Endodermal cell (in vitro differentiated cells): ENCODE results near the gene RASL11B. TPM values are rescaled to one million over a fixed set of nuclear protein-coding genes. Genes with fewer than 3 reads are reported as not detected.
A peak's percentile ranks its signal among the peaks of the same experiment; 100 is the strongest.
"Not testable (repeated sequence)": the region's sequence is repeated elsewhere in the genome, so short reads cannot be mapped to it uniquely, and the experiment has no call there.

Experiments
- DNase-seq: peaks from one replicate; pipeline ENCODE4 v3.0.0-alpha.2; 2017
- H3K27ac ChIP-seq: 2 replicates; pipeline ENCODE4 v1.5.1; 2013; ENCODE audit warnings: mild to moderate bottlenecking, low read depth, low read length, moderate library complexity
- H3K27me3 ChIP-seq: 2 replicates; pipeline ENCODE4 v1.6.1; 2013; ENCODE audit warnings: mild to moderate bottlenecking, low read length, moderate library complexity; ENCODE audit not compliant: insufficient read depth, control insufficient read depth, poor library complexity, severe bottlenecking
- H3K36me3 ChIP-seq: 2 replicates; pipeline ENCODE4 v1.7.0; 2013; ENCODE audit warnings: mild to moderate bottlenecking, low read length, moderate library complexity; ENCODE audit not compliant: control insufficient read depth, insufficient read depth
- H3K4me1 ChIP-seq: one replicate; pipeline ENCODE4 v1.7.0; 2013; ENCODE audit warnings: low read length; ENCODE audit not compliant: control insufficient read depth, insufficient read depth
- H3K4me3 ChIP-seq: 2 replicates; pipeline ENCODE4 v1.5.1; 2013; ENCODE audit warnings: mild to moderate bottlenecking, low read length, moderate library complexity
- H3K9ac ChIP-seq: 2 replicates; pipeline ENCODE4 v1.6.1; 2013; ENCODE audit warnings: mild to moderate bottlenecking, low read length, moderate library complexity; ENCODE audit not compliant: poor library complexity, severe bottlenecking; ENCODE audit errors: extremely low read depth
- H3K9me3 ChIP-seq: 2 replicates; pipeline ENCODE4 v1.6.1; 2013; ENCODE audit warnings: mild to moderate bottlenecking, low read length, moderate library complexity; ENCODE audit not compliant: control insufficient read depth
- H3K27ac Mint-ChIP-seq: 2 replicates; pipeline ENCODE4 v1.8.0; 2020; ENCODE audit warnings: mixed read lengths
- H3K27me3 Mint-ChIP-seq: 2 replicates; pipeline ENCODE4 v1.8.0; 2021; ENCODE audit warnings: mild to moderate bottlenecking, mixed read lengths; ENCODE audit not compliant: insufficient read depth
- H3K36me3 Mint-ChIP-seq: 2 replicates; pipeline ENCODE4 v1.8.0; 2020; ENCODE audit warnings: low read depth, mixed read lengths
- H3K4me1 Mint-ChIP-seq: 2 replicates; pipeline ENCODE4 v1.8.0; 2020; ENCODE audit warnings: mixed read lengths
- H3K4me3 Mint-ChIP-seq: 2 replicates; pipeline ENCODE4 v1.8.0; 2020; ENCODE audit warnings: mild to moderate bottlenecking, moderate library complexity, mixed read lengths
- H3K9me3 Mint-ChIP-seq: 2 replicates; pipeline ENCODE4 v1.8.0; 2020; ENCODE audit warnings: mild to moderate bottlenecking, mixed read lengths
- WGBS, 2 experiments: methylation state at CpG; one replicate each; pipeline versions ENCODE4 v1.1.5 to v1.1.7; 2013; ENCODE audit warnings: missing lambda C conversion rate in 2 of 2, mixed read lengths in 1 of 2; ENCODE audit not compliant: insufficient coverage in 1 of 2, insufficient read length in 1 of 2; 5-methylcytosine and 5-hydroxymethylcytosine counted together
- total RNA-seq, 2 donors: library from RNA; stranded (reverse); fragmentation: NEBNext Ultra II Directional in 1 of 2; extraction: Animal tissue kit (Norgen Biotek cat#: 25700) in 1 of 2; gene quantifications; 2 replicates in 1 of 2; 3 replicates in 1 of 2; pipeline ENCODE4 v1.2.1, GENCODE V29; 2021
- TF ChIP-seq, protein P1 (sequence below): fragments of 200-600 bp; sonication (generic); conservative IDR thresholded peaks from 2 replicates; pipeline ENCODE4 v1.5.0; 2021; ENCODE audit warnings: antibody characterized with exemption, mild to moderate bottlenecking

RASL11B gene
- total RNA-seq, 2 donors from 2014 or later, result 7.0 to 12.7 TPM

DNA sequence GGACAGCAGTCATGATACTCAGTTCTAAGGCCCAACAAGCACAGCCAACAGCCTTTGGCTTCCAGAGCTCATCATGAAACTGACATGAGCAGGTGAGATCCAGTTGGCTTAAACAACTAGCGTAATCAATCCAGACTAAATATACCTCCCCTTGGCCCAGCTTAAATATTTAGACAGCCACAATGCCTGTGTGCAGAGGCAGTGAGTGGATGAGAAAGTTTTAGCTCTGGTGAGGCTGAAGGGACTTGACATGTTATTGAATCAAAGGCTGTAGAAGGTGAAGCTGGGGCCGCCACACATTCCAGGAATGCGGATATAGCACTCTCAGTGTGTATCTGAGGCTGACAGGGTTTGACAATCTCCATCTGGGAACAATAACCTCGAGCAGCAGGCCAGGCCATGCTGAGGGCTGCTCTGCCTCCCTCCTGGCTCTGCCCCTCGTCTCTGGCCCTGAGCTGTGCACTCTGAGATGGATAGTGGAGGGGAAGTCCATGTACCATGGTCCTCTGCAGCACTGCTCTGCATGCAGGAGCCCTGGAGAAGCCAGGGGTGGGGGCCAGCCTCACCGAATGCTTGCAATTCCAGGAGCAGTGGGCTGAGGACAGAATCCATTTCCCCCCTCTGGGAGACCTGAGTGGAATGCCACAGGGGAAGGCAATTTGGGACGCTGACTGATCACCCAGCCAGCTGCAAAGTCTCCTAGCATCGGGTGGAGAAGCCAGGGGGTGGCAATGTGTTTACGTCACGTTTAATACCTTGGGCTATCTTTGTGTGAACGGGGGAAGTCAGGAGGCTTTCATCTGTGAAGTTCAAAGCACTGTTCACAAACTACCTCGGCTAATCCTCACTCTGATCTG, 37.3 kb upstream of the RASL11B start:
- no peaks in the 10 kb centered on the region for H3K36me3 ChIP-seq
- DNase-seq, result no peak
- H3K4me3 ChIP-seq, result no peak overlapping the region
- H3K4me3 Mint-ChIP-seq, result no peak overlapping the region
- H3K9me3 Mint-ChIP-seq, result peaks cover 2% of the 10 kb centered on the region
- WGBS, 2 experiments, result 70 to 84% methylated on average over 5 to 12 of the region's 12 CpGs
- H3K36me3 Mint-ChIP-seq, result no peaks in the 10 kb centered on the region
- TF ChIP-seq, protein P1, sequence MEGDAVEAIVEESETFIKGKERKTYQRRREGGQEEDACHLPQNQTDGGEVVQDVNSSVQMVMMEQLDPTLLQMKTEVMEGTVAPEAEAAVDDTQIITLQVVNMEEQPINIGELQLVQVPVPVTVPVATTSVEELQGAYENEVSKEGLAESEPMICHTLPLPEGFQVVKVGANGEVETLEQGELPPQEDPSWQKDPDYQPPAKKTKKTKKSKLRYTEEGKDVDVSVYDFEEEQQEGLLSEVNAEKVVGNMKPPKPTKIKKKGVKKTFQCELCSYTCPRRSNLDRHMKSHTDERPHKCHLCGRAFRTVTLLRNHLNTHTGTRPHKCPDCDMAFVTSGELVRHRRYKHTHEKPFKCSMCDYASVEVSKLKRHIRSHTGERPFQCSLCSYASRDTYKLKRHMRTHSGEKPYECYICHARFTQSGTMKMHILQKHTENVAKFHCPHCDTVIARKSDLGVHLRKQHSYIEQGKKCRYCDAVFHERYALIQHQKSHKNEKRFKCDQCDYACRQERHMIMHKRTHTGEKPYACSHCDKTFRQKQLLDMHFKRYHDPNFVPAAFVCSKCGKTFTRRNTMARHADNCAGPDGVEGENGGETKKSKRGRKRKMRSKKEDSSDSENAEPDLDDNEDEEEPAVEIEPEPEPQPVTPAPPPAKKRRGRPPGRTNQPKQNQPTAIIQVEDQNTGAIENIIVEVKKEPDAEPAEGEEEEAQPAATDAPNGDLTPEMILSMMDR, result no peak
- peak overlapping the region; percentile 49 for H3K27ac ChIP-seq
- H3K4me1 Mint-ChIP-seq, result peaks cover 9% of the 10 kb centered on the region
- H3K27me3 Mint-ChIP-seq, result peaks cover 3% of the 10 kb centered on the region
- no peak overlapping the region for H3K9ac ChIP-seq
- H3K4me1 ChIP-seq, result peaks cover 10% of the 10 kb centered on the region
- H3K27me3 ChIP-seq, result no peaks in the 10 kb centered on the region
- H3K9me3 ChIP-seq, result no peaks in the 10 kb centered on the region
- no peak overlapping the region for H3K27ac Mint-ChIP-seq

DNA sequence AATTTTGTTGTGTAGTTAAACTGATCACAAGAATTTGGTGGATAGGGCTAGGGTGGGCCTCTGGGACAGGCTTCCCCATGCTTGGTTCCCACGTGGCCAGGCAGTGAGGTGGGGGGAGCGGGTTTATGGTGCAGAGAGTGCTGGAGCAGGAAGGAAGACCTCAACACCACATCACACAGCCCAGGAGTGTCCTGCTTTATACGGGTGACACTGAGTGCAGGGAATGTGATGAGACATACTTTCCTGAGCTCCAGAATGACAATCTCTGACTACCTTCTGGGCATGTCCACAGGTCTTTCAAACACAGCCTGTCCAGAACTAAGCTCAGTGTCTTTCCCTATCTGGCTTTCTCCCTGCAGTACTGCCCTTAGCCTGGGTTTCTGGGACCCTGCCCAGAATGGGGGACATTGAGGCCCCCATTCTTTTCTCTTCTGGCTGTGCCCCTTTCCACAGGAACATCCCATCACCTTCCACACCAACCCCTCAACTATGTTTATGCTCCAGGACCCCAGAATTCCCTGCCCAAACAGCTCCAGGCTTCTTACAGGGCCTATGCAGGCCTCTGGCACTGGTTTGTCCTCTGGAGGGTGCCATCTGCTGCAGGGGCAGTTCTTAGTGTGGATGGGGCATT, 36.5 kb upstream of the RASL11B start:
- no peak overlapping the region for H3K27ac Mint-ChIP-seq
- H3K36me3 Mint-ChIP-seq, result no peaks in the 10 kb centered on the region
- peaks cover 2% of the 10 kb centered on the region for H3K9me3 Mint-ChIP-seq
- no peak overlapping the region for H3K4me3 Mint-ChIP-seq
- Histone ChIP-seq H3K4me1 (peaks cover 10% of the 10 kb centered on the region), H3K9ac (no peak overlapping the region), H3K9me3 (no peaks in the 10 kb centered on the region), H3K27ac (no peak overlapping the region), H3K27me3 (no peaks in the 10 kb centered on the region), H3K4me3 (no peak overlapping the region), H3K36me3 (no peaks in the 10 kb centered on the region)
- peaks cover 4% of the 10 kb centered on the region for H3K27me3 Mint-ChIP-seq
- no peak for DNase-seq
- 74% methylated on average over 3 of the region's 3 CpGs; no CpG with 5 or more reads in 1 of the 2 experiments for WGBS, 2 experiments
- TF ChIP-seq, protein P1, result no peak
- peaks cover 9% of the 10 kb centered on the region for H3K4me1 Mint-ChIP-seq

DNA sequence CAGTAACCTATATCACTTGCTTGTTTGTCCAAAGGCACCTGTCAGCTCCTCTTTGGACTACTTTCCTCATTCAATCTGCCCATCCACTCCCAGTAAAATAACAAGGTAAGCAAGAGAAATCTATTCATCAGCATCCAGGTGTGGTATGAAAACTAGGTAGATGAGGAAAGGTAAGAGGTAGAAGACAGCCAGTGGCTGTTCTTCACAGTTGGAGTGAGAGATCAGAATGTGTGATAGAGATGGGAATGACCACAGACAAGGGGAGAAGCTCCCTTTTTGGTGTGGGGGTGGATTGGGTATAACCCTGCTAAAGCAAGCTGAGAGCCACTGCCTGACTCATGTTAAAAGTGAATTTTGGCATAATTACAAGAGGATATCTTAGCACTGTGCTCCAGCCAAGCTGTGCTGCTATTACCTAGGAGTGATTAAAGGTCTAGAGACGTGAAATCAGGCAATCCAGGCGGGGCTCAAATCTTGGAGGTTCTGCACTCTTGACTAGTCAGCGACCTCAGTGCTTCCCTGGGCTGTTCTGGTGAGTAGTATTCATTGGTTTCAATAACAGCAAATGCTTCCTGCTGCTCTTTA, 28.1 kb upstream of the RASL11B start:
- TF ChIP-seq, protein P1, result no peak
- peak; percentile 62 for DNase-seq
- Histone ChIP-seq H3K27me3 (no peaks in the 10 kb centered on the region), H3K9me3 (no peaks in the 10 kb centered on the region), H3K4me1 (peaks cover 27% of the 10 kb centered on the region), H3K4me3 (no peak overlapping the region), H3K27ac (no peak overlapping the region), H3K9ac (no peak overlapping the region), H3K36me3 (no peaks in the 10 kb centered on the region)
- WGBS, 2 experiments, result 62 to 71% methylated on average over 3 of the region's 3 CpGs
- Mint-ChIP-seq H3K4me3 (no peak overlapping the region), H3K4me1 (peaks cover 36% of the 10 kb centered on the region), H3K27ac (peak overlapping the region; percentile 76), H3K36me3 (no peaks in the 10 kb centered on the region), H3K9me3 (no peaks in the 10 kb centered on the region), H3K27me3 (peaks cover 7% of the 10 kb centered on the region)

DNA sequence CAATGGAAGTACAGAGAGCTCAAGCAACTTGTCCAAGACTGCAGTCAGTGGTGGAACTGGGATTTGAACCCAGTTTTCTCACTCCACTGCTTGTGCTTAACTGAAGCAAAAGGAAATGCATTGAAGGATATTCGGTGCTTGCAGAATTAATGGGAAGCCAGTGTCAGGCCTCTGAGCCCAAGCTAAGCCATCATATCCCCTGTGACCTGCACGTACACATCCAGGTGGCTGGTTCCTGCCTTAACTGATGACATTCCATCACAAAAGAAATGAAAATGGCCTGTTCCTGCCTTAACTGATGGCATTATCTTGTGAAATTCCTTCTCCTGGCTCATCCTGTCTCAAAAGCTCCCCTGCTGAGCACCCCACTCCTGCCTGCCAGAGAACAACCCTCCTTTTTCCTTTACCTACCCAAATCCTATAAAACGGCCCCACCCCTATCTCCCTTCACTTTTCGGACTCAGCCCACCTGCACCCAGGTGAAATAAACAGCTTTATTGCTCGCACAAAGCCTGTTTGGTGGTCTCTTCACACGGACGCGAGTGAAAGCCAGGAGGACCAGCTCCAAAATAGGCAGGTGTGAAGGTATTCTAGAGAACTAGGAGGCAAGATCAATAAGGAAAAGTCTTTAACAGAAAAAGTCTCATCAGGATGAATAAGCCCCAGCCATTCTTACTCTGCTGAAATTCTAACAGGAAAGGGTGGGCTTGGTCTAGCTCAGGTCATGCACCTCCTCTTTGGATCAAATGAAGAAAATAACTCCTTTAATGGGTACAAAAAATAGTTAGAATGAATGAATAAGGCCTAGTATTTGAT, 27.3 kb upstream of the RASL11B start:
- H3K9me3 Mint-ChIP-seq, H3K27me3 Mint-ChIP-seq, H3K36me3 ChIP-seq, H3K4me3 ChIP-seq, H3K9ac ChIP-seq, H3K4me3 Mint-ChIP-seq, H3K36me3 Mint-ChIP-seq, H3K9me3 ChIP-seq, H3K27me3 ChIP-seq, H3K27ac ChIP-seq: not testable (repeated sequence)
- peaks cover 29% of the 10 kb centered on the region for H3K4me1 ChIP-seq
- Mint-ChIP-seq H3K27ac (peak overlapping the region; percentile 76), H3K4me1 (peaks cover 40% of the 10 kb centered on the region)
- 15 to 24% methylated on average over 5 to 8 of the region's 8 CpGs for WGBS, 2 experiments
- peak; percentile 89 for DNase-seq
